B cell (primary cell): Measurements from ENCODE around the gene CHD5.

Source experiments
- CTCF ChIP-seq: fragments of 200-600 bp; IDR thresholded peaks from one replicate; pipeline ENCODE4 v1.8.0; 2022; ENCODE audit warnings: antibody characterized with exemption, mild to moderate bottlenecking
- EZH2 ChIP-seq: IDR thresholded peaks from 2 replicates; pipeline ENCODE4 v1.6.1; 2012; ENCODE audit warnings: borderline replicate concordance, low read depth, mild to moderate bottlenecking, moderate library complexity, low read length; ENCODE audit not compliant: insufficient read depth, poor library complexity, severe bottlenecking

GRCh38 chr1:6220236-6220635, 40.1 kb upstream of the CHD5 start:
- TF ChIP-seq CTCF (no peak), EZH2 (no peak)
